NCI-H69 (cell line): ENCODE results near the gene ZC3H7A.

ENCODE experiments used
- DNase-seq: peaks from one replicate; lab custom pipeline; 2025; lab: John Stamatoyannopoulos, UW

Gene ZC3H7A

DNA sequence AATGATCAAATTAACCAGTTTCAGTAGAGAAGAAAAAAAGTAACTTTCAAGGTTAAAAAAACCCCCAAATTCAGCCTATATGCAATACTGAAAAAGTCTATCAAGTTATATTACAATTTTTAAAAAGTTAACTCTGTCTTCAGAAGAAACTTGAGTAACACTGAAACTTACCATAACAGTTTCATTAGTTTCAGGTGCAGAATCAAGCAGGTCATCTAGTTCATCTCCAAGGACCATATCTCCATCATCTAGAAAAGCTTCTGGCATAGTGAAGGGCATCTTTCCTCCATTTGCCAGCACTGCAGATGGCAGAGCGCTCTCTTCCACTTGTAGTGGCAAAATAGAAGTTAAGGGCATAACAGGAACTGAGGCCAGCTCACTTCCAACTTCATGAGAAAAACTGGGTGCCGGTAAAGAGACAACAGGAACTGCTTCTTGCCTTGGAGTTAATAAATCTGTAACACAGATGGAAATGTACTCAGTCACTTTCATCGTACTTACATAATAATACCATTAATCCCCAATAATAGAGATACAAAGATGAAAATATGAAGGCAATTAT lies 22.9 kb downstream of the ZC3H7A start:
- no peak for DNase-seq

DNA sequence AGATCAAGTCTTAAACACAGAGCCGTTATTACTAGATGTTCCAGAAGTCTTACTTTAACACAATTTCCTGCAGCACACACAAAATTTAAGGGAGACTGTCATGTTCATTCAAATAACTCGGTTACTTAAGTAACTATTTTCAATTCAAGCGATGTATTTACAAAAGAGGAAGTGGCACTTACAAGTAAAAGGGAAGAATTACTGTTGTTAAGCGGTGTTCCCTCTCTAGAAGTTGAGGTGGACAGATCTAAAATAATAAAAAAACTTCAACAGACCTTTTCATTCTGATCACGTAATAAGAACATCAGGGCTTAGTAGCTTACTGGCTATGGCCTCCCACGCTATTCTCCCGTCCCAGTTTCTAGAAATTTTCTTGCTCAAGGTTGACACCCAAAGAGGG lies 28.2 kb downstream of the ZC3H7A start:
- no peak for DNase-seq

GRCh38 chr16:11762431-11762830 lies 34.6 kb downstream of the ZC3H7A start:
- DNase-seq = no peak

GRCh38 chr16:11759997-11760396 lies 37.1 kb downstream of the ZC3H7A start:
- DNase-seq = no peak

- peak; percentile 90 for DNase-seq
Measured at GRCh38 chr16:11759163-11759834, 37.8 kb downstream of the ZC3H7A start.

GRCh38 chr16:11757671-11758545 lies 39.1 kb downstream of the ZC3H7A start:
- peak; percentile 47 for DNase-seq

DNA sequence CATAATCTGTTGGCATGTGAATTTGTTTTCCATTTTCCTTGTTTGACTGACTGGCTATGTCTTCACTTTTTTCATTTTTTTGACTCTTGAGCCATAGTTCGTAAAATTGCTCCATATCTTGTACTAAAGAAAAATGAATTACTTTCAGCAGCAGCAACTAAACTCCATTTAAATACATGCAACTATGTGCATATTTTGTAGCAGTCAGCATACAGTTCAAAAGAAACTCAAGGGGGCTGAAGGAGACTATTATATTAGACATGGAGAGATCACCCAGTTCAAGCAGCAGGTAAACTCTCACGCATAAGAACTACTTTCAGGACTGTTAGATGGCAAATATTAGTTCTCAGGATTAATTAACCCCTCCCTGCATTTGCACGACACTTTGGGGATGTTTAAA lies 40.8 kb downstream of the ZC3H7A start:
- no peak for DNase-seq

GRCh38 chr16:11755022-11755760 lies 41.9 kb downstream of the ZC3H7A start:
- DNase-seq = peak; percentile 24

DNA sequence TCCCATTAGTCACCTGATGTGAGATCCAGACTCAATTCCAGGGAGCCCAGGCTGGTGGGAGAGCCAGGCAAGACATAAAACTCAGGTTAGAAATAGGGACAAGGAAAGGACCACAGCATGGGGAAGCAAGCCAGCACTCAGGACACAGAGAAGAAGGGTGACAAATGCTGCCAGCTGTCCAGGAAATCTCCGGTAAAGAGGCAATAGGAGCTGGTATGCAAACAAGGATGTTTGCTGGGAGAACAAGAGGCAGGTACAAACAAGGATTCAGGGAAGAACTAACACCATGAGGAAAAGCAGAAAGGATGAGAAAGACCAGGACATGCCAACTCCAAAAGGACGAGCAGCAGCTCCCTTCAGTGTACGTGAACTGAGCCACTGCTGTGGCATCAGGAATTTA lies 44.2 kb downstream of the ZC3H7A start:
- no peak for DNase-seq

GRCh38 chr16:11750056-11750455 lies 47.0 kb downstream of the ZC3H7A start:
- DNase-seq = no peak

DNA sequence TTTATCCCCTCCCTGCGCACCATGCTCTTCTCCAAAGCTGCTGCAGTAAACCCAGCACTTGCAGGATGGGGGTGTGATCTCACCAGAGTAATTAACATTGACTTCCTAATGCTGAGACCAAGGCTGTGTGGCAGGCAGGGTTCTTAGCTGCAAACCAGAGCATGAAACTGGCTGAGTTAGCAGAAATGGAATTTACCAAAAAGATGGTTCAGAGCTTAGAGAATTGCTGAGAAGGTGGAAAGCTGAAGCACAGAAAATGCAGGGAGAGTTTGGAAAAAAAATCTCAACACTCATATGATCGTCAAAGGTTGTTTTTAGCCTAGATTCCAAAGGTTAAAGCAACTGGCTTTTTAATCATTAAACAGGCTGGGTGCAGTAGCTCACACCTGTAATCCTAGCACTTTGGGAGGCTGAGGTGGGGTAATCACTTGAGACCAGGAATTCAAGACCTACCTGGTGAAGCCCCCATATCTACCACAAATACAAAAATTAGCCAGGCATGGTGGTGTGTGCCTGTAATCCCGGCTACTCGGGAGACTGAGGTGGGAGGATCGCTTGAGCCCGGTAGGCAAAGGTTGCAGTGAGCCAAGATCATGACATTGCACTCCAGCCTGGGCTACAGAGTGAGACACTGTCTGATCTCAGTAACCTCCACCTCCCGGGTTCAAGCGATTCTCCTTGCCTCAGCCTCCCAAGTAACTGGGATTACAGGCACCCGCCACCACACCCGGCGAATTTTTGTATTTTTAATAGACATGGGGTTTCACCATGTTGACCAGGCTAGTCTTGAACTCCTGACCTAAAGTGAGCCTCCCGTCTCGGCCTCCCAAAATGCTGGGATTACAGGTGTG lies 48.4 kb downstream of the ZC3H7A start:
- peak; percentile 9 for DNase-seq

DNA sequence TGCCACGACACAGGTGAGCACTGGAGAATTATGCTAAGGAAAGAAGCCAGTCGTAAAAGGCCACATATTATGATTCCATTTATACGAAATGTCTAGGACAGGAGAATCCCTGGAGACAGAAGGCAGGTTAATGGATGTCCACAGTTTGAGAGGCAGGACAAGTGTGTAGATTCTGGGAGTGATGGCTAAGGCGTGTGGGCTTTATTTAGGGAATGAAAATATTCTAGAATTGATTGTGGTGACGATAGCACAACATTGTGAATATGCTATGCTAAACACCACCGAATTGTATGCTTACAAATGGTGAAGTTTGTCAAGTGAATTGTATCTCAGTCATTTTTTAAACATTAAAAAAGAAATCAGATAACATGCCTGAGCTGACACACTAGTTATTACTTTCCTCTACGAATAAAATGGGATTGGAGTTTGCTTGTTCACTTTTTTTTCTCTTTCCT lies 49.1 kb downstream of the ZC3H7A start:
- DNase-seq = no peak

DNA sequence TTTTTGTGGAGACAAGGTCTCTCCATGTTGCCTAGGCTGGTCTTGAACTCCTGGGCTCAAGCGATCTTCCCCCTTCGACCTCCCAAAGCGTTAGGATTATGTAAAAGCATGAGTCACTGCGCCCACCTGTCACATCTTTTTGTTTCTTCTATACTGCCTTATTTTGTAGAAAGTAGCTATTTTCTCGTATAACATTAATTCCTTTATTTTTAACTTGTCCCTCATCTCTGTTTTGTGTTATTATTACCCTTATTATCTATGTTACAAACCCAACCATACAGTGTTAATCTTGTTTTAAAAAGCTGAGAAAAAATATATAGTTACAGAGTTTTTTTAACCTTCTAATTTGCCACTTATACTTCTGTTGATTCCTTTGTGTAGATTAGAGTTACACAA lies 53.0 kb downstream of the ZC3H7A start:
- peak; percentile 48 for DNase-seq

GRCh38 chr16:11743308-11744074 lies 53.6 kb downstream of the ZC3H7A start:
- DNase-seq = peak; percentile 58

DNA sequence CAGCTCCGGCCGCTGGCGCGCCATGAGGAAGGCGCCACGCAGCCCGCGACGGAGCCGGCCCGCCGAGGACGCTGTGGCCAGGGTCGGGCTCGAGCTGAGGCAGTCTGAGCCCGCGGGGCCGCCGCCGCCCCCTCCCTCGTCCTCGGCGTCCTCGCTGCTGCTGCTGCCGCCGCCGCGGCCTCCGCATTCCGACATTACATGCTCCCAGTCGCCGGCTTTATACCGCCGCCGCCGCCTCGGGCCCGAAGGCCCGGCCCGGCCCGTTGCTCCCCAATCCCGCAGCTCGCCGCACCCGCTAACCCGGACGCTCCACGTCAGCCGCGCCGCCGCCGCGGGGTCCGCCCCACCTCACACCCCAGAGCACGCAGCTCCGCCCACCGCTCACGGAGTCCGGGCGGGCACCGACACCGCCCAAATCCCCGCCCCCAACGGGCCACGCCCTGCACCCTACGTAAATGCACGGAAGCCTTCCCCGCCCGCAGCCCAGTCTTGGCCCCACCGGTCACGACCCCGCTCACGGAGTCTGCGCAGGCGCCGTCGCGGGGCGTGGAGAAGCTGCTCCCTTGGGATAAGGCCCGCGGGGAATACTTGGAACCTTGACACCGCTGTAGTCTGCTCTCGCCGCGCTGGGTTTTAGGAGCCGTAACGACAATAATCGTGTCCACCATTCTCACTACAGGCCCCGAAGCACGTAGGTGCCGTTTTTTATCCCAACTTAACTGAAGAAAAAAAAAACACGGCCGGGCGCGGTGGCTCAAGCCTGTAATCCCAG lies 54.3 kb downstream of the ZC3H7A start, which contains the start of gene TXNDC11:
TSS of gene TXNDC11 (minus strand) at position 322 of the 772 bp plus-strand sequence. CDS start at position 195, 127 bp downstream.
- DNase-seq = peak; percentile 99

GRCh38 chr16:11742093-11742535 lies 54.9 kb downstream of the ZC3H7A start:
- peak; percentile 78 for DNase-seq

DNA sequence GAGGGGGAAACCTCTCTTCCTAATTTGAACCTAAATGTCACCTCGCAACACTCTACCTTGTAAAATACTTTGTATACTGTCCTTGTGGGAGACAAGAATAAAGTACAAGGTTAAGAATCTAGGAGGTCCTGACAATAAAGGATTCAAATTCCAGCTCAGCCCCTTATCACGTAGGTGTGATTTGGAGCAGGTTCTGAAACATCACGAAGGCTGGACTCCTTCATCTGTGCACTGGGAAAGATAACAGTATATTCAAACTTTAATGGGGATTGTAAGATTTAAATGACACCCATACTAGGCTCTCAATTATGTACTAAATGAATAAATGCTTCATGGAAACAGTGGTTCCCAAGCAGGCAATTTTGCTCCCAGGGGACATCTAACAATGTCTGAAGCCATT lies 56.5 kb downstream of the ZC3H7A start:
- DNase-seq = peak; percentile 48

DNA sequence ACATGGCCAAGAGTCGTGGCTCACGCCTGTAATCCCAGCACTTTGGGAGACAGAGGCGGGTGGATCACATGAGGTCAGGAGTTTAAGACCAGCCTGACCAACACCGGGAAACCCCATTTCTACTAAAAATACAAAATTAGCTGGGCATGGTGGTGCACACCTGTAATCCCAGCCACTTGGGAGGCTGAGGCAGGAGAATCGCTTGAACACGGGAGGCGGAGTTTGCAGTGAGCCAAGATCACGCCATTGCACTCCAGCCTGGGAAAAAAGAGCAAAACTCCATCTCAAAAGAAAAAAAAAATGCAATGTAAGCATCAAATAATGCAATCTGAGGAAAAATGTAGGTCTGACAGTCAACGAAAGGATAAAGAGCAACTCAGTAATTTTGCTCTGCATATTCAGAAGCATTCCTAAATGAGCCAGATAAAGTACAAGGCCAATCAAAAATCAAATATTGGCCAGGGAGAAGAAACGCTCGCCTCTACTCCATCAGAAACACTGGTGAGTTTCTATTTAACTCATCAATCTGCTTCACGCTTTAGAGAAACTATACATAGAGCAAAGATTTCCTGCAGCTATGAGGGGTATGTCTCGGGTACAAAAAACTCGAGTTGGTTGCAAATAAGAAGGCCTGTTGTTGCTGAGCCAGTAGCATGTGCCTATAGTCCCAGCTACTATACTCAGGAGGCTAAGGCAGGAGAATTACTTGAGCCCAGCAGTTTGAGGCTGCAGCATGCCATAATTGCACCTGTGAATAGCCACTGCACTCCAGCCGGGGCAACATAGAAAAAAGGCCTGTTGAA lies 58.1 kb downstream of the ZC3H7A start:
- no peak for DNase-seq

DNA sequence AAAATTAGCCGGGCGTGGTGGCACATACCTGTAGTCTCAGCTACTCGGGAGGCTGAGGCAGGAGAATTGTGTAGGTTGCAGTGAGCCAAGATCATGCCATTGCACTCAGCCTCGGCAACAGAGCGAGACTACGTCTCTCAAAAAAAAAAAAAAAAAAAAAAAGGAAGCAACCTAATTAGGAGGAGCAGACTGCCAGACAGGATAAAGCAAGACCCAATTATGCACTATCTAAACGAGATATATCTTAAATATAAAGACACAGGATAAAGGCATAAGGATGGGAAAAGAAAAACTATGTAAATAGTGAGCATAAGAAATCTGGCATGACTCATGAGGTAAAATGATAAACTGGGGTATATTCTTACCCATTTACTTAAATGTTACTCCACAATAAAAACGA lies 59.3 kb downstream of the ZC3H7A start:
- DNase-seq = no peak
